NOMO-1 (cell line): ENCODE measurements around the gene STAT3.
"Not testable (repeated sequence)": the region's sequence is repeated elsewhere in the genome, so short reads cannot be mapped to it uniquely, and the experiment has no call there.

Experiments
- DNase-seq, 2 experiments: peaks; one replicate each; lab custom pipeline; 2025; ENCODE audit not compliant: unreplicated experiment in 2 of 2; lab: John Stamatoyannopoulos, UW

STAT3 gene

GRCh38 chr17:42386777-42387657 is 1.2 kb downstream of the STAT3 start:
- DNase-seq, result peak; percentile 28 to 62

DNA sequence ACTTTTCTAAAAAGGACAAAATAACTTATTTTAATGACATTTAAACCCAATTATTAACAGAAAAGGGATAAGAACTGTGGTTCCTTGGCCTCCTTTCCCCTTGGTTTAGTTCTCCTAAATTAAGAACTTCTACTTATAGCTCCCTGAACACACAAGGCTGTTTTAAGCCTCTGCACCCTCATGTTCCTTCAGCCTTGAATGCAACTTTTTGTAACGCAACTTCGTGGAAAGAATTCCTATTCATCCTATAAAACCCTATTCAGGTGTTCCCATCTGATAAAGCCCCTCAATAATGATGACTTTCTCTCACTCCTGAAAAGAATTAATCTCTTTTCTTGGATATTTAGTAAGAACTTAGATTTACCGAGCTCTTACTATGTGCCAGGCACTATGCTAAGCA is 6.3 kb downstream of the STAT3 start:
- DNase-seq, result no peak

- DNase-seq, result no peak
These were observed 7.3 kb downstream of the STAT3 start for GRCh38 chr17:42380935-42381334.

GRCh38 chr17:42378959-42379594 is 9.2 kb downstream of the STAT3 start:
- peak in 1 of 2 experiments; percentile 29 for DNase-seq

GRCh38 chr17:42378359-42378958 is 9.8 kb downstream of the STAT3 start:
- no peak for DNase-seq

DNA sequence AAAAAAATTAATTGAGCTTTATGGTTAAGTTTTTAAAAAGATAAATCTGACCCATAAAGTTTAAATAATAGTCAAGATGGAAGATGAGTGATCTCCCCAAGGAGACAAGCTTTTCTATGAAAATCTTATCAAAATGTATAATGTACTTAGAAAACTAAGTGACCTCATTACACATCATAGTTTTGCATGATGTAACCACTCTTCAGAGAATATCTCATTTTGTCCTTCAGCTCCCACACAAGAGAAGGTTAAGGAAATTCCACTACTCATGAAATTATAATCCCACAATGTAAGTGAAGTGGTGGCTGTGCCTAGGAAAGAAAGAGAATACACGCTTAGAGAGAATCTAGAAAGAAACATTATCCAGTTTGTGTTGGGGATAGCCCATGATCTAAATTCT is 14.3 kb downstream of the STAT3 start:
- no peak for DNase-seq

DNA sequence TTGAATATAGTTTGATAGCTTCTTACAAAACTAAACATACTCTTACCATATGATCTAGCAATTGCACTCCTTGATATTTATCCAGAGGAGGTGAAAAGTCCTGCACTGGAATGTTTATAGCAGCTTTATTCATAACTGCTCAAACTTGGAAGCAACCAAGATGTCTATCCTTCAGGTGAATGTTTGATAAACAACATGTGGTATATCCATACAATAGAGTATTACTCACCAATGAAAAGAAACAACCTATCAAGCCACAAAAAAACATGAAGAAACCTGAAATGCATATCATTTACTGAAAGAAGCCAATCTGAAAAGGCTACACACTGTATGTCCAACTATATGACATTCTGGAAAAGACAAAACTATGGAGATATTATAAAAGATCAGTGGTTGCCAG is 16.1 kb downstream of the STAT3 start:
- DNase-seq, result no peak

DNA sequence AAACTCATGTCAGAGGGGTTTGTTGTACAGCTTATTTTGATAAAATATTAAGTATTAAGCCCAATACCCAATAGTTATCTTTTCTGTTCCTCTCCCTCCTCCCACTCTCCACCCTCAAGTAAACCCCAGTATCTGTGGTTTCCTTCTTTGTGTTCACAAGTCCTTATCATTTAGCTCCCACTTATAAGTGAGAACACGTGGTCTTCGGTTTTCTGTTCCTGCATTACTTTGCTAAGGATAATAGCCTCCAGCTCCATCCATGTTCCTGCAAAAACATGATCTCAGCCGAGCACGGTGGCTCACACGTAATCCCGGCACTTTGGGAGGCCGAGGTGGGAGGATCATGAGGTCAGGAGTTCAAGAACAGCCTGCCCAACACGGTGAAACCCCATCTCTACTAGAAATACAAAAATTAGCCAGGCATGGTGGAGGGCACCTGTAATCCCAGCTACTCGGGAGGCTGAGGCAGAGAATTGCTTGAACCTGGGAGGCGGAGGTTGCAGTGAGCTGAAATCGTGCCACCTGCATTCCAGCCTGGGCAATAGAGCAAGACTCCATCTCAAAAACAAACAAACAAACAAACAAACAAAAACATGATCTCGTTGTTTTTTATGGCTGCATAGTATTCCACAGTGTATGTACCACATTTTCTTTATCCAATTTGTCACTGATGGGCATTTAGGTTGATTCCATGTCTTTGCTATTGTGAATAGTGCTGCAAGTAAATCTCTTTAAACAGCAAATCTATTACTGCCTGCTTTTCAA is 19.3 kb downstream of the STAT3 start:
- not testable (repeated sequence) for DNase-seq

GRCh38 chr17:42368310-42368709 is 19.9 kb downstream of the STAT3 start:
- DNase-seq, result not testable (repeated sequence)

DNA sequence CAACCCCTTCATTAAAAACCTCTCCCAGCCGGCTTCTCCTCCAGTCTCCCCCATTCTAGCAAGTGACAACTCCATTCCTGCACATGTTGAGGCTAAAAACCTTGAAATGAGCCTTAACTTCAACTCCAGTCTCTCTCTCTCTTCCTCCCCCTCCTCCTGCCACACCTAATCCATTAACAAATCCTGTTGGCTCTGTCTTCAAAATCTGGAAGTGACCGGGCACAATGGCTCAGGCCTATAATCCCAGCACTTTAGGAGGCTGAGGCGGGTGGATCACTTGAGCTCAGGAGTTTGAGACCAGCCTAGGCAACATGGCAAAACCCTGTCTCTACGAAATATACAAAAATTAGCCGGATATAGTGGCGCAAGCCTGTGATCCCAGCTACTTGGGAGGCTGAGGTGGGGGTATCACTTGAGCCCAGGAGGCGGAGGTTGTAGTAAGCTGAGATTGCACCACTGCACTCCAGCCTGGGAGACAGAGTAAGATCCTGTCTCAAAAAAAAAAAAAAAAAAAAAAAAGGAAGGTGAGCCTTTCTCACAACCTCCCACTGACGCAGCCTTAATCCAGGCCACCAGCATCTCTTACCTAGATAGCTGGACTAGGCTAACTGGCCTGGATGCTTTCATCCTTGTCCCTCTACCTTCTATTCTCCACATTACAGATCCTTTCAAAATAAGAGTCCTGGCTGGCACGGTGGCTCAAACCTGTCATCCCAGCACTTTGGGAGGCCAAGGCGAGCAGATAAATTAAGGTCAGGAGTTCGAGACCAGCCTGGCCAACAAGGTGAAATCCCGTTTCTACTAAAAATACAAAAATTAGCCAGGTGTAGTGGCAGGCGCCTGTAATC is 21.8 kb downstream of the STAT3 start:
- not testable (repeated sequence) for DNase-seq

- DNase-seq, result no peak
These were observed 23.1 kb downstream of the STAT3 start for GRCh38 chr17:42365136-42365535.

GRCh38 chr17:42363767-42364585 is 24.3 kb downstream of the STAT3 start:
- DNase-seq, result no peak

- no peak for DNase-seq
These were observed 25.0 kb downstream of the STAT3 start for GRCh38 chr17:42363231-42363630.

DNA sequence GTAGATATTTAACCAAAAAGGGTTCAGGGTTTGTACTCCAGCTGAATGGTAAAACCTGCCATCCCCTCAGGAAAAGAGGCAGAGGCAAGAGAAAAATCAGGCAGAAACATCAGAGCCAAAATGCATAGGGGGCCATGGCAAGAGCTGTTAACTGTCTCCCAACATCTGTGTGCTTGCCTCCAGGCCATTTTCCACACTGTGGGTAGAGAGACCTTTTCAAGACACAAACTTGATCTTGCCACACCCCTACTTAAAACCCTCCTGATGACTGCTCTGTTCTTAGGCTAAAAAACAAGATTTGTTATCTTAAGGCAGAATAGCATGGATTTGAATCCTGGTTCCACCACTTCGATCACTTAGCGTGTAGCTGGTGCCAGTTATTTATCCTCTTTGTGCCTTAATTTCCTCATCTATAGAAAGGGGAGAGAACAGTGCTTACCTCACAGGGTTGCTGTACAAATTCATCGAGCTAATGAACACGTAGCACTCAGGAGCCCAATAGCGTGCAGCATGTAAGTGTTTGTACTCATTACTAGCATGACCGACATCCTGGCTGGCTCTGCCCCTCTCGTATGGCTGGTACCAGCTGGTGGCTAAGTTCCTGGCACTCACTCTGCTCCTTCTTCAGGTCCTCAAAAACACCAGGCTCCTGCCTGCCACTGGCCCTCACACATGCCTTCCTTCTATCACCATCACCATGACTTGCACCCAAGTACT is 25.8 kb downstream of the STAT3 start:
- no peak for DNase-seq

DNA sequence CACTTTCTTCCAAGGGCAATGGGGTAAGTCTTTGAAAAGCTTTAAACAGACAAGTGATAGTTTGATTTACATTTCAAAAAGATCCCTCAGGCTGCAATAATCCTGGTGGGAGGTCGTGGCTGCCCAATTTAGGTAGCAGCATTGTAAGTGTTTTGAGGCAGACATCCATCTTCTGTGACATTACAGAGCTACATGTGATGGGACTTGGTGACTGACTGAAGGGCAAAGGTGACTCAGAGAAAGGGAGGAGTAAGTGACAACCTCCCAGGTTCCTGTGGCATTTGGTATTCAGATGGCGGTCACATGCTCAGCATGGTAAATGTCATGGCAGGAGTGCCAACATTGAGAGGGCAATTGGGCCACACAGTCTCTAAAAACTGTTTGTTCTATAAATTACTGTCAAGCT is 26.5 kb downstream of the STAT3 start:
- no peak for DNase-seq

DNA sequence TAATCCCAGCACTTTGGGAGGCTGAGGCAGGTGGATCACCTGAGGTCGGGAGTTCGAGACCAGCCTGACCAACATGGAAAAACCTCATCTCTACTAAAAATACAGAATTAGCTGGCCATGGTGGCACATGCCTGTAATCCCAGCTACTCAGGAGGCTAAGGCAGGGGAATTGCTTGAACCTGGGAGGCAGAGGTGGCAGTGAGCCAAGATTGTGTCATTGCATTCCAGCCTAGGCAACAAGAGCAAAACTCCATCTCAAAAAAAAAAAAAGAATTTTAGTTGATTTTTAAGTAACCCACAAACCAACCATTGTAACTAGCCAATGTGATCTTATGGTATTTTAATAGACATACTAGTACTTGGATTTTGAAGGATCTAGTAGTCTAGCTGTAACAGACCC is 27.9 kb downstream of the STAT3 start:
- not testable (repeated sequence) for DNase-seq

DNA sequence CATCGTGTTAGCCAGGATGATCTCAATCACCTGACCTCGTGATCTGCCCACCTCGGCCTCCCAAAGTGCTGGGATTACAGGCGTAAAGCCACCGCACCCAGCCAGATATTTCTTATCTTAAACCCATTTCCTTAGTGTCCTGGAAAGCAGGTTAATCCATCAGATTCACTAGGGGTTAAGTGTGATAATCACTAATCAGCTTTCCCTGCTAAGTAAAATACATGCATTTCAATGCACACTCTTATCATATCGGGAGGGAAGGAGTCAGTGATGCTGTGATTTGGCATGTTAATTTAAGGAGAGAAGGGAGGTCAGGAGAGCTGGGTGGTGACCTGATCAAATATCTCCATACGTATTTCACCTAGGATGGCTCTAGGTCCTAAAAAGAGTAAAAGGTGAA is 29.1 kb downstream of the STAT3 start:
- DNase-seq, result no peak

DNA sequence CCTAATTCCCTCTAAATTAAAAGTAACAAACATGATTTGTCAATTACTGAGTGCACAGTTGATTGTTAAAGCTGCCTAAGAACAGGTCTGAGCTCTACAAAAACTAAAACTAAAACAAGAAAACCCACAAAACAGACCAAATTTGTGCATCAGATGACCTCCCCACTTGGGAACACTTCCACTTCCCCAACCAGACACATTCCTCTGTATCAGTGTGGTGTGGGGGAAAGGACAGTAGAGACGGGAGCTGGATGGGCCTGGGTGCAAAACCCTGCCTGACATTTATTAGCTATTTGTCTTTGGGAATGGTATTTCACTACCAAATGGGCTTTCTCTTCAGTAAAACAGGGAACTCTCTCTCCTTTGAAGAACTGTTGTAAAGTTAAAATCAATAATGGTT is 29.8 kb downstream of the STAT3 start:
- peak in 1 of 2 experiments; percentile 9 for DNase-seq
